ENCODE results near the gene LPAR6. TPM values are rescaled to one million over a fixed set of nuclear protein-coding genes. Genes with fewer than 3 reads are reported as not detected.
"Not testable (repeated sequence)": the region's sequence is repeated elsewhere in the genome, so short reads cannot be mapped to it uniquely, and the experiment has no call there.

The LPAR6 gene
- polyA plus RNA-seq (2013), result 6.2 and 6.5 TPM in 2 replicates

GRCh38 chr13:48412881-48413351 is at the start of gene LPAR6:
Gene LPAR6 (minus strand): TSS chr13:48413113. CDS start chr13:48412423, 690 bp downstream.
- Histone ChIP-seq H2BK120ac (ENCODE audit: insufficient read depth, low read length, poor library complexity) (no peak within 1 kb of the TSS), H3K79me1 (ENCODE audit: low read length) (no peaks in the 10 kb centered on the region), H3K18ac (ENCODE audit: low read length) (no peak within 1 kb of the TSS), H3K4me1 (ENCODE audit: control insufficient read depth in 1 of 2, insufficient read depth in 2 of 2, low read length in 2 of 2) (no peaks in the 10 kb centered on the region), H3K9me3 (ENCODE audit: insufficient read depth, low read depth, low read length) (peaks cover 4% of the 10 kb centered on the region), H3K23ac (ENCODE audit: low read length) (no peak within 1 kb of the TSS), H2BK12ac (ENCODE audit: low read length) (no peak within 1 kb of the TSS), H4K8ac (ENCODE audit: low read depth, low read length) (no peak within 1 kb of the TSS), H3K27me3 (ENCODE audit: insufficient read depth, low read length) (no peaks in the 10 kb centered on the region), H4K12ac (ENCODE audit: low read depth, low read length) (peak within 1 kb of the TSS; percentile 18), H3K14ac (ENCODE audit: low read length) (no peak within 1 kb of the TSS), H2AK5ac (ENCODE audit: low read length) (no peak within 1 kb of the TSS), H3K9ac (ENCODE audit: low read length) (no peak within 1 kb of the TSS), H3K4ac (ENCODE audit: low read depth, low read length) (no peak within 1 kb of the TSS), H3K4me3 (ENCODE audit: low read depth, low read length) (peak within 1 kb of the TSS; percentile 20), H3K4me2 (ENCODE audit: low read length) (peak within 1 kb of the TSS; percentile 62), H2BK5ac (ENCODE audit: low read depth, low read length, poor library complexity) (no peak within 1 kb of the TSS), H4K91ac (ENCODE audit: low read depth, low read length) (no peak within 1 kb of the TSS), H3K79me2 (ENCODE audit: control insufficient read depth, insufficient read depth, low read length, poor library complexity) (no peaks in the 10 kb centered on the region), H3K36me3 (ENCODE audit: control insufficient read depth in 1 of 2, insufficient read depth in 2 of 2, low read length in 2 of 2) (peaks cover 0 to 7% of the 10 kb centered on the region in 2 experiments), H3K27ac (ENCODE audit: low read depth, low read length) (no peak within 1 kb of the TSS), H2AFZ (ENCODE audit: insufficient read depth, low read length, poor library complexity) (no peak within 1 kb of the TSS)
- WGBS (ENCODE audit: extremely low coverage, insufficient coverage, insufficient read length), result no CpG with 5 or more reads among the region's 4 CpGs
- peak in 1 of 2 donors; percentile 9 for DNase-seq

- Histone ChIP-seq H3K4me1 (ENCODE audit: control insufficient read depth in 1 of 2, insufficient read depth in 2 of 2, low read length in 2 of 2) (no peaks in the 10 kb centered on the region), H3K4ac (ENCODE audit: low read depth, low read length) (no peak overlapping the region), H4K91ac (ENCODE audit: low read depth, low read length) (no peak overlapping the region), H4K12ac (ENCODE audit: low read depth, low read length) (no peak overlapping the region), H2AFZ (ENCODE audit: insufficient read depth, low read length, poor library complexity) (no peak overlapping the region), H3K4me2 (ENCODE audit: low read length) (no peak overlapping the region), H3K27me3 (ENCODE audit: insufficient read depth, low read length) (no peaks in the 10 kb centered on the region), H2BK5ac (ENCODE audit: low read depth, low read length, poor library complexity) (no peak overlapping the region), H3K27ac (ENCODE audit: low read depth, low read length) (no peak overlapping the region), H3K23ac (ENCODE audit: low read length) (no peak overlapping the region), H3K14ac (ENCODE audit: low read length) (no peak overlapping the region), H3K9ac (ENCODE audit: low read length) (no peak overlapping the region), H2BK120ac (ENCODE audit: insufficient read depth, low read length, poor library complexity) (no peak overlapping the region), H4K8ac (ENCODE audit: low read depth, low read length) (no peak overlapping the region), H3K79me2 (ENCODE audit: control insufficient read depth, insufficient read depth, low read length, poor library complexity) (no peaks in the 10 kb centered on the region), H2BK12ac (ENCODE audit: low read length) (no peak overlapping the region), H3K9me3 (ENCODE audit: insufficient read depth, low read depth, low read length) (no peaks in the 10 kb centered on the region), H3K36me3 (ENCODE audit: control insufficient read depth in 1 of 2, insufficient read depth in 2 of 2, low read length in 2 of 2) (peaks cover 0 to 8% of the 10 kb centered on the region in 2 experiments), H3K4me3 (ENCODE audit: low read depth, low read length) (no peak overlapping the region), H3K18ac (ENCODE audit: low read length) (no peak overlapping the region), H3K79me1 (ENCODE audit: low read length) (no peaks in the 10 kb centered on the region), H2AK5ac (ENCODE audit: low read length) (no peak overlapping the region)
- no peak for DNase-seq
- WGBS (ENCODE audit: extremely low coverage, insufficient coverage, insufficient read length), result no CpG with 5 or more reads among the region's 28 CpGs
Observed at GRCh38 chr13:48457578-48458242, 44.8 kb upstream of the LPAR6 start.

- Histone ChIP-seq H3K79me1 (ENCODE audit: low read length) (no peaks in the 10 kb centered on the region), H2BK5ac (ENCODE audit: low read depth, low read length, poor library complexity) (no peak overlapping the region), H3K4me3 (ENCODE audit: low read depth, low read length) (no peak overlapping the region), H3K27ac (ENCODE audit: low read depth, low read length) (no peak overlapping the region), H3K23ac (ENCODE audit: low read length) (no peak overlapping the region), H4K91ac (ENCODE audit: low read depth, low read length) (no peak overlapping the region), H2AFZ (ENCODE audit: insufficient read depth, low read length, poor library complexity) (no peak overlapping the region), H3K4me2 (ENCODE audit: low read length) (no peak overlapping the region), H3K4ac (ENCODE audit: low read depth, low read length) (no peak overlapping the region), H3K14ac (ENCODE audit: low read length) (no peak overlapping the region), H2BK12ac (ENCODE audit: low read length) (no peak overlapping the region), H4K8ac (ENCODE audit: low read depth, low read length) (no peak overlapping the region), H3K27me3 (ENCODE audit: insufficient read depth, low read length) (no peaks in the 10 kb centered on the region), H3K9ac (ENCODE audit: low read length) (no peak overlapping the region), H3K36me3 (ENCODE audit: control insufficient read depth in 1 of 2, insufficient read depth in 2 of 2, low read length in 2 of 2) (peaks cover 0 to 8% of the 10 kb centered on the region in 2 experiments), H3K18ac (ENCODE audit: low read length) (no peak overlapping the region), H2AK5ac (ENCODE audit: low read length) (no peak overlapping the region), H3K9me3 (ENCODE audit: insufficient read depth, low read depth, low read length) (no peaks in the 10 kb centered on the region), H3K4me1 (ENCODE audit: control insufficient read depth in 1 of 2, insufficient read depth in 2 of 2, low read length in 2 of 2) (no peaks in the 10 kb centered on the region), H4K12ac (ENCODE audit: low read depth, low read length) (no peak overlapping the region), H3K79me2 (ENCODE audit: control insufficient read depth, insufficient read depth, low read length, poor library complexity) (no peaks in the 10 kb centered on the region), H2BK120ac (ENCODE audit: insufficient read depth, low read length, poor library complexity) (no peak overlapping the region)
- WGBS (ENCODE audit: extremely low coverage, insufficient coverage, insufficient read length), result no CpG with 5 or more reads among the region's 10 CpGs
- DNase-seq, result no peak
Observed at GRCh38 chr13:48456546-48456945, 43.6 kb upstream of the LPAR6 start.

- not testable (repeated sequence) for H4K91ac ChIP-seq (ENCODE audit: low read depth, low read length); H3K4me2 ChIP-seq (ENCODE audit: low read length); H2AFZ ChIP-seq (ENCODE audit: insufficient read depth, low read length, poor library complexity)
Observed at GRCh38 chr13:48451196-48451595, 38.3 kb upstream of the LPAR6 start.

More at GRCh38 chr13:48451196-48451595, 38.3 kb upstream of the LPAR6 start:
- H2BK12ac ChIP-seq (ENCODE audit: low read length); H3K4me1 ChIP-seq (ENCODE audit: control insufficient read depth in 1 of 2, insufficient read depth in 2 of 2, low read length in 2 of 2); H3K27ac ChIP-seq (ENCODE audit: low read depth, low read length); H2BK120ac ChIP-seq (ENCODE audit: insufficient read depth, low read length, poor library complexity); H3K9ac ChIP-seq (ENCODE audit: low read length); H3K4ac ChIP-seq (ENCODE audit: low read depth, low read length); H3K9me3 ChIP-seq (ENCODE audit: insufficient read depth, low read depth, low read length); H3K79me2 ChIP-seq (ENCODE audit: control insufficient read depth, insufficient read depth, low read length, poor library complexity); H3K23ac ChIP-seq (ENCODE audit: low read length); H3K36me3 ChIP-seq (ENCODE audit: control insufficient read depth in 1 of 2, insufficient read depth in 2 of 2, low read length in 2 of 2); H3K79me1 ChIP-seq (ENCODE audit: low read length); H3K4me3 ChIP-seq (ENCODE audit: low read depth, low read length); H3K27me3 ChIP-seq (ENCODE audit: insufficient read depth, low read length); H3K18ac ChIP-seq (ENCODE audit: low read length); H3K14ac ChIP-seq (ENCODE audit: low read length); H2BK5ac ChIP-seq (ENCODE audit: low read depth, low read length, poor library complexity); H4K12ac ChIP-seq (ENCODE audit: low read depth, low read length); H2AK5ac ChIP-seq (ENCODE audit: low read length); DNase-seq; H4K8ac ChIP-seq (ENCODE audit: low read depth, low read length): not testable (repeated sequence)
